Measurements from ENCODE around the gene USP24. TPM values are rescaled to one million over a fixed set of nuclear protein-coding genes. Genes with fewer than 3 reads are reported as not detected.

USP24 gene
- total RNA-seq, 1 donor: 43.1 TPM

DNA sequence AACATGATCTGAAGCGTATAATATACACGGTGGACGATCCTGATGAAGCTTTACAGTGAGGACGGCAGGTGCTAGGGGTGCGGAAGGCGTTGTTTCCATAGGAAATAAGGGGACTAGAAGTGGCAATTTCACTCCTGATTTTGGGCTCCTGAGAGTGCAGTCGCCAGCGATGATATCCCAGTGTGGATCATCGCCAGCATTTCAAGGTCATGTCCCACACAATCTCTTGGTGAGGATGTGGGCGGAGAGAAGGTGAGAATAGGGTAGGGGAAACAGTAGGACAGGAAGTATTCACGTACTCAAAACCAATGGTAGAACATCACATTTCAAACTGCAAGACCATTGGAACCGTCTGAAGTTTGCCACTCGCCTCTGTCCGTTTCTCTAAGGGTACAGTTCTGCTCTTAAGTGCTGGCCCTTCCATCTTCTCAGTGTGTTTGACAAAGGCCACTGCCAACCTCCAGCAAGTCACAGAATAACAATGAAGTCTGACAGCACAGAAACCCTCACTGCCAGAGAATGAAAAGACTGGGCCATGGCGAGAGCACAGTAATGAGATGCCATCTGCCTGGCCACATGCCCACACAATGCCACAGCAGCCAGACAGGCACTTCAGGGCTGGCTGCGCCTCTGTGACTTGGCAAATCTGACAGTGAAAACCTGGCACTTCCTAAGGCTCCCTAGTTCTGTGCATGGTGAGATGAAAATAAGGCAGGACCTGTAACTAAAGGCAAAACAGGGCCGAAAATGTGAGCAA, 148.0 kb downstream of the USP24 start:
- Histone ChIP-seq H3K36me3 (ENCODE audit: insufficient read depth, low read length) (peaks cover 49% of the 10 kb centered on the region), H3K27ac (ENCODE audit: low read depth, low read length) (no peak overlapping the region), H3K9me3 (ENCODE audit: low read depth, low read length) (no peaks in the 10 kb centered on the region), H3K27me3 (ENCODE audit: insufficient read depth, low read length) (no peaks in the 10 kb centered on the region), H3K4me3 (ENCODE audit: insufficient read depth, low read length) (no peak overlapping the region), H4K20me1 (ENCODE audit: insufficient read depth, low read length) (peaks cover 12% of the 10 kb centered on the region), H3K79me2 (ENCODE audit: insufficient read depth, low read length) (no peaks in the 10 kb centered on the region), H3K4me2 (ENCODE audit: insufficient read depth, low read length) (no peak overlapping the region), H3K4me1 (ENCODE audit: insufficient read depth, low read length) (peaks cover 10% of the 10 kb centered on the region), H2AFZ (ENCODE audit: low read length) (no peak overlapping the region)
- DNase-seq (ENCODE audit: insufficient read length, low spot score, missing footprints): peak; percentile 71
- TF ChIP-seq, protein P1, sequence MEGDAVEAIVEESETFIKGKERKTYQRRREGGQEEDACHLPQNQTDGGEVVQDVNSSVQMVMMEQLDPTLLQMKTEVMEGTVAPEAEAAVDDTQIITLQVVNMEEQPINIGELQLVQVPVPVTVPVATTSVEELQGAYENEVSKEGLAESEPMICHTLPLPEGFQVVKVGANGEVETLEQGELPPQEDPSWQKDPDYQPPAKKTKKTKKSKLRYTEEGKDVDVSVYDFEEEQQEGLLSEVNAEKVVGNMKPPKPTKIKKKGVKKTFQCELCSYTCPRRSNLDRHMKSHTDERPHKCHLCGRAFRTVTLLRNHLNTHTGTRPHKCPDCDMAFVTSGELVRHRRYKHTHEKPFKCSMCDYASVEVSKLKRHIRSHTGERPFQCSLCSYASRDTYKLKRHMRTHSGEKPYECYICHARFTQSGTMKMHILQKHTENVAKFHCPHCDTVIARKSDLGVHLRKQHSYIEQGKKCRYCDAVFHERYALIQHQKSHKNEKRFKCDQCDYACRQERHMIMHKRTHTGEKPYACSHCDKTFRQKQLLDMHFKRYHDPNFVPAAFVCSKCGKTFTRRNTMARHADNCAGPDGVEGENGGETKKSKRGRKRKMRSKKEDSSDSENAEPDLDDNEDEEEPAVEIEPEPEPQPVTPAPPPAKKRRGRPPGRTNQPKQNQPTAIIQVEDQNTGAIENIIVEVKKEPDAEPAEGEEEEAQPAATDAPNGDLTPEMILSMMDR (IDR thresholded peaks at IDR 0.05; ENCODE audit: extremely low read depth, low read depth, low read length): no peak

DNA sequence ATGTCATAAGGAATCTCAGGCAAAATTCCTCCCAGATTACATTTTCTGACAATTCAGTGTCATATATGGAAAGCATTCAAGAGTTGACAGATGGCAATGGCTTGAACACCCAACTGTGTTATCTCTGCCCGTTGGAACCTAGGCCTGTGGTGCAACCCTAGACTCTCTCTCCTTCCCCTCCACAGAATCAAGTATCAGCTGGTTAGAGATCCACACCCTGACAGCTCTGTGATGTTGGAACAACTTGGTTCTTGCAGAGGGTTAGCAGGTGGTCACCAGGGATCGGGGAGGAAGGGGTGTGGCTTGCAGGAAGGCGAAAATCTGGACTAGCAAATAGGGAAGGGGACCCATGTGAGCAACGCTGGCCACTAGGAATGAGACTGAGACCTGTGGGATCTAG, 149.5 kb downstream of the USP24 start:
- H3K4me1 ChIP-seq (ENCODE audit: insufficient read depth, low read length): peaks cover 10% of the 10 kb centered on the region
- H4K20me1 ChIP-seq (ENCODE audit: insufficient read depth, low read length): peaks cover 12% of the 10 kb centered on the region
- no peak overlapping the region for H3K4me3 ChIP-seq (ENCODE audit: insufficient read depth, low read length)
- no peaks in the 10 kb centered on the region for H3K27me3 ChIP-seq (ENCODE audit: insufficient read depth, low read length)
- no peak overlapping the region for H3K27ac ChIP-seq (ENCODE audit: low read depth, low read length)
- TF ChIP-seq, protein P1 (IDR thresholded peaks at IDR 0.05; ENCODE audit: extremely low read depth, low read depth, low read length): no peak
- H3K4me2 ChIP-seq (ENCODE audit: insufficient read depth, low read length): no peak overlapping the region
- no peak overlapping the region for H2AFZ ChIP-seq (ENCODE audit: low read length)
- peaks cover 34% of the 10 kb centered on the region for H3K36me3 ChIP-seq (ENCODE audit: insufficient read depth, low read length)
- no peaks in the 10 kb centered on the region for H3K9me3 ChIP-seq (ENCODE audit: low read depth, low read length)
- DNase-seq (ENCODE audit: insufficient read length, low spot score, missing footprints): no peak
- H3K79me2 ChIP-seq (ENCODE audit: insufficient read depth, low read length): no peaks in the 10 kb centered on the region

DNA sequence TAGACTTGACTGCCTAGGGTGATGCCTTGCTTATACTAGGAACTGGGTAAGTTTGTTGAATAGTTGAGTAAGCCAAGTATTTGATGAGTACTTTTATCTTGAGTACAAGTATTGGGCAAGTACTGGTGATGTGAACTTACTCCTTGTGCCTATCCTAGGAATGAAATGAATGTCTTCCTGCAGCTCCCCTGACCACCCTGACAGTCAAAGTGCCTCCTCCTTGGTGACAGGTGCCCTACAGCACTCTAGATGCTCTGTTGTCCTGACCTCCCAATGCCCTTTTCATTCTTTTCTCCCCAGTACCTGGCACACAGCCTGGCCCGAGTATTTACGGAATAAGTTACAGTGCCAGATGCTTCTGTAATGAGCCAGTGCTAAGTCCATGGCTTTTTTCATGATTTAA, 150.3 kb downstream of the USP24 start:
- Histone ChIP-seq H3K36me3 (ENCODE audit: insufficient read depth, low read length) (peaks cover 28% of the 10 kb centered on the region), H3K79me2 (ENCODE audit: insufficient read depth, low read length) (no peaks in the 10 kb centered on the region), H3K4me1 (ENCODE audit: insufficient read depth, low read length) (peaks cover 10% of the 10 kb centered on the region), H3K27ac (ENCODE audit: low read depth, low read length) (no peak overlapping the region), H3K27me3 (ENCODE audit: insufficient read depth, low read length) (peaks cover 4% of the 10 kb centered on the region), H3K4me3 (ENCODE audit: insufficient read depth, low read length) (no peak overlapping the region), H2AFZ (ENCODE audit: low read length) (no peak overlapping the region), H3K9me3 (ENCODE audit: low read depth, low read length) (no peaks in the 10 kb centered on the region), H4K20me1 (ENCODE audit: insufficient read depth, low read length) (peaks cover 12% of the 10 kb centered on the region), H3K4me2 (ENCODE audit: insufficient read depth, low read length) (no peak overlapping the region)
- DNase-seq (ENCODE audit: insufficient read length, low spot score, missing footprints): peak; percentile 89
- TF ChIP-seq, protein P1 (IDR thresholded peaks at IDR 0.05; ENCODE audit: extremely low read depth, low read depth, low read length): no peak

DNA sequence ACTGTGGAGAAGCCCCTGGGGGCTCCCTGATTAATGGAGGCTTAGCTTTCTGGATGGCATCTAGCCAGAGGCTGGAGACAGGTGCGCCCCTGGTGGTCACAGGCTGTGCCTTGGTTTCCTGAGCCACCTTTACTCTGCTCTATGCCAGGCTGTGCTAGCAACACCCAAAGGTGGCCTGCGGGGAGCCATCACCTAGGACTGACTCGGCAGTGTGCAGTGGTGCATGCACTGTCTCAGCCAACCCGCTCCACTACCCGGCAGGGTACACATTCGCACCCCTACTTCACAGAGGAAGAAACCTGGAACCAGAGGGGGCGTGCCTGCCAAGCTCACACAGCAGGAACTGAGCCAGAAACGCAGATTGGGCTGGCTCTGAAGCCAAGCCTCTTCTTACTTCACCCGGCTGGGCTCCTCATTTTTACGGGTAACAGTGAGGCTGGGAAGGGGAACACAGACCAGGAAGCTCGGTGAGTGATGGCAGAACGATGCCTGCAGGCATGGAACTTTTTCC, 151.0 kb downstream of the USP24 start:
- peaks cover 12% of the 10 kb centered on the region for H4K20me1 ChIP-seq (ENCODE audit: insufficient read depth, low read length)
- TF ChIP-seq, protein P1 (IDR thresholded peaks at IDR 0.05; ENCODE audit: extremely low read depth, low read depth, low read length): no peak
- H3K36me3 ChIP-seq (ENCODE audit: insufficient read depth, low read length): peaks cover 22% of the 10 kb centered on the region
- H3K27me3 ChIP-seq (ENCODE audit: insufficient read depth, low read length): peaks cover 8% of the 10 kb centered on the region
- no peaks in the 10 kb centered on the region for H3K79me2 ChIP-seq (ENCODE audit: insufficient read depth, low read length)
- H3K4me3 ChIP-seq (ENCODE audit: insufficient read depth, low read length): no peak overlapping the region
- H2AFZ ChIP-seq (ENCODE audit: low read length): no peak overlapping the region
- no peaks in the 10 kb centered on the region for H3K9me3 ChIP-seq (ENCODE audit: low read depth, low read length)
- DNase-seq (ENCODE audit: insufficient read length, low spot score, missing footprints): peak; percentile 43
- no peak overlapping the region for H3K27ac ChIP-seq (ENCODE audit: low read depth, low read length)
- H3K4me1 ChIP-seq (ENCODE audit: insufficient read depth, low read length): peaks cover 10% of the 10 kb centered on the region
- H3K4me2 ChIP-seq (ENCODE audit: insufficient read depth, low read length): no peak overlapping the region

Data from osteoblast (primary cell).